OCI-M2 (cell line): ENCODE results near the gene EN2.

Experiments used
- DNase-seq: peaks from one replicate; lab custom pipeline; 2025; ENCODE audit not compliant: unreplicated experiment; lab: John Stamatoyannopoulos, UW

Gene EN2

GRCh38 chr7:155458111-155458877 lies at the start of gene EN2:
Gene EN2, plus strand, starts transcription at chr7:155458129. Its CDS starts 249 bp downstream, at chr7:155458378.
- no peak for DNase-seq

DNA sequence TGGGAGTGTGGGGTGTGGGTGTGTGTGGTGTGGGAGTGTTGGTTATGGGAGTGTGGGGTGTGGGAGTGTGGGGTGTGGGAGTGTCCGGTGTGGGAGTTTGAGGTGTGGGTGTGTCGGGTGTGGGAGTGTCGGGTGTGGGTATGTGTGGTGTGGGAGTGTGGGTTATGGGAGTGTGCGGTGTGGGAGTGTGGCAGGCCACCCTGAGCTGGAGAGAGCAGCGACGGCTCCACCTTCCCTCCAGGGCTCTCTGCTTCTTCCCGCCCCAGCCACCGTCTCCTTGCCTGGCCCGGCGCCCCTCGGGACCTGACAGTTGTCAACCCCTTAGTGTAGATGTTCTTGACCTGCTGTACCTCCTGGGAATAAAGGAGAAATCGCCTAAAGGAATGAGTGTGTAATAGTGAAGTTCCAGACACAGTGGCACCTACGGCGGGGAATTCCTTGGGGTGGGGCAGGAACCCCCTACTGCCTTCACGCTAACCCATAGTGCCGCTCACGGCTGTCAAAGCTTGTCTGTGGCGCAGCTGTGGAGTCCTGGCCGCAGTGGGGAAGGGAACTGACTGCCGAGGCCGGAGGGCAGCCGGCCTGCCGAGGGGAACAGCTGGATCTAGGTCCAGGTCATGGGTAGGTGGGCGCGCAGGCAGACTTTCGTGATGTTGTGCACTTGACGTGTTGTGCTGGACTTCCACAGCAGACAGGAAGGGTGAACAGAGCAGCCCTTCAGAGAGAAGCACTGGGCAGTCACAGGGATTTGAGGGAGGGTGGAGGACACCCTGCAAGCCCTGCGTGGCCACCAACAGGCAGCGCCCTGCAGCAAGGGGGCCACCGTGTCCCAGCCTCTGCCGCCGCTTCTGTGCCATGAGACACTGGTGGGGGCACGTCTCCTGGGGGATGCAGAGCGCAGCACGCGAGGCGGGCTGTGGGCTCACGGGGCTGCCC lies 49.0 kb upstream of the EN2 start:
- no peak for DNase-seq

- DNase-seq: no peak
Observed at GRCh38 chr7:155409980-155410379, 47.9 kb upstream of the EN2 start.

GRCh38 chr7:155410431-155410830 lies 47.5 kb upstream of the EN2 start:
- no peak for DNase-seq

- no peak for DNase-seq
Observed at GRCh38 chr7:155411718-155412415, 46.1 kb upstream of the EN2 start.

- DNase-seq: no peak
Observed at GRCh38 chr7:155412416-155413253, 45.3 kb upstream of the EN2 start.

GRCh38 chr7:155414547-155415492 lies 43.1 kb upstream of the EN2 start:
- no peak for DNase-seq

DNA sequence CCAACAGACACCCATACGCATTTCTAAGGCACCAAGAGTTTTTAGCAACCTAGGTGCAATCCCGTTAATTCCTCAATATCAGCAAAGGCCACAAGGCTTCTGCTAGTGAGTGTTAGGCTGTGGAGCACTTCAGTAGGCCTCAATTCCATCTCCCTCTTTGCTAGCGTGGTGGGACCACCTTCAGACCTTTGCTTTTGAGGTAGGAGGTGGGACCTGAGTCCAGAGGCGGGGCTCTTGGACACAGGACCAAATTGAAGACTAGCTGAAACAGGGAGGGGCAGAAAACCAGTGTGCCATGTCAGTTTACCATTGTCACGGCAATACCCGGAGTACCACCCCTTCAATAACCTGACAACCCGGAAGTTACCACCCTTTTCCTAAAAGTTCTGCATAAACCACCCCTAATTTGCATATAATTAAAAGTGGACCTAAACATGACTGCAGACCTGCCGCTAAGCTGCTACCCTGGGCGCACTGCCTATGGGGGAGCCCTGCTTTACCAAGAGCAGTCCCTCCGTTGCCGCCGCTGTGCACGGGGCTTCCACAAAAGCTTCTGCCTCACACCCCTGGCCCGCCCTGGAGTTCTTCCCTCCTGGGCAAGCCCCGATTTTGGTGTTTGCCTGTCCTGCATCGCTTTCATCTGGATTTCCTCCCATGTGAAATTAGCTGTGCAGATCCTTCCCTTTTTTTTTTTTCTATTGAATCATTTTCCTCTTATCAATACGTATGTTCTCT lies 41.1 kb upstream of the EN2 start:
- no peak for DNase-seq

GRCh38 chr7:155418304-155418703 lies 39.6 kb upstream of the EN2 start:
- DNase-seq: no peak

GRCh38 chr7:155418941-155419755 lies 38.8 kb upstream of the EN2 start:
- DNase-seq: no peak

- no peak for DNase-seq
Observed at GRCh38 chr7:155420116-155420515, 37.8 kb upstream of the EN2 start.

- DNase-seq: no peak
Observed at GRCh38 chr7:155422151-155422550, 35.8 kb upstream of the EN2 start.

DNA sequence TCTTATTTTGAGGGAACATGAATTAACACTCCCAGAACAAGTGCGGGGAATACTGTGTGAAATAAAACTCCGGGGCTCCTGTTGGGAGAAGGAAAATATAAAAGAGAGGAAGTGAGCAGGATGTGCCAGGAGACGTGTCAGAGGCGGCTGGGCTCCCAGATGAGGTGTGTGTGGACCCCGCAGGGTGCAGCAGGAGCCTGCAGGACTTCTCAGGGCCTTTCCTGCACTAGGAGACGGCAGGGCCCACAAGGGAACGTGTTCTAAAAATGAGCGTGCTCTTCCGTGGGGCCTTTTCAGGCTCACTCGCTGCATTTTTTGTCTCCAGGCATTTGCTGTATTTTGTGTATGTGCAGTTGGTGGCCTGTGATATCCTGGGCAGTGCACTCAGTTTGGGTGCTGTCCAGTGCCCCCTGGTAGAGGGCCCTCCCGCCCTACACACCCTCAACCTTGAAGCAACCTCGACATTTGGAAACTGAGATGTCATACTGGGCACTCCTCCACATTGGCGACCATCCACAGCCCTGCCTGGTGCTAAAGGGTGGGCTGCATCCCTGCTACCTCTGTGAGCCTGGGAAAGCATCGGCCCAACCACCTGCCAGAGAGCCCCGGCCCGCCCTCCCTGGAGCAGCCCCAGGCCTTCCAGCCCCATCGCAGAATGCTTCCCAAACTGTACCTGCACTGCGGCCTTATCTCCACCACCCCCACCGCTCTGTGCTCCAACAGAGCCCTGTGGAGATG lies 35.2 kb upstream of the EN2 start:
- DNase-seq: no peak

- no peak for DNase-seq
Observed at GRCh38 chr7:155423337-155424285, 34.3 kb upstream of the EN2 start.

GRCh38 chr7:155424301-155425010 lies 33.5 kb upstream of the EN2 start:
- no peak for DNase-seq

DNA sequence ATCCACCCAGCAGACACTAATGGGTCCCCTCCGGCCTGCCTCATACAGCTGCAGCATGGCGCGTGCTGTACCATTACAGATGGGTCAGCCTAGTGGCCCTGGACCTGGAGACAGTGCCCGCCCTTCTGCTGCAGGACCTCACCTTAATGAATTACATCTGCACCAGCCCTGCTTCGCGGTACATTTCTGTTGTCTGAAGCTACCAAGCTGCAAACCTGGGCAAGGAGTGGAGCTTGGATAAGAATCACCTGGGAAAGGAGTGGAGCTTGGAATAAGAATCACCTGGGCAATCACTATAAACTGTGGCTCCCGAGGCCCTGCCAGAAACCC lies 33.0 kb upstream of the EN2 start:
- DNase-seq: no peak
